ENCODE results near the gene TMEM61.

Gene TMEM61

GRCh38 chr1:55035904-55036303 is 55.5 kb downstream of the TMEM61 start:
- DNase-seq (ENCODE audit: low read depth), result no peak
- TF ChIP-seq CTCF (IDR thresholded peaks at IDR 0.05; ENCODE audit: insufficient read depth, low read depth, low read length, missing control alignments), result no peak
- no peak overlapping the region for H3K4me3 ChIP-seq (ENCODE audit: low read length)

- no peak overlapping the region for H3K4me3 ChIP-seq (ENCODE audit: low read length)
- no peak for TF ChIP-seq CTCF (IDR thresholded peaks at IDR 0.05; ENCODE audit: insufficient read depth, low read depth, low read length, missing control alignments)
- no peak for DNase-seq (ENCODE audit: low read depth)
These were observed 57.5 kb downstream of the TMEM61 start for GRCh38 chr1:55037733-55038551.

GRCh38 chr1:55038552-55038838 is 58.1 kb downstream of the TMEM61 start:
- TF ChIP-seq CTCF (IDR thresholded peaks at IDR 0.05; ENCODE audit: insufficient read depth, low read depth, low read length, missing control alignments), result no peak

GRCh38 chr1:55038974-55039341 is 58.5 kb downstream of the TMEM61 start:
- no peak for TF ChIP-seq CTCF (IDR thresholded peaks at IDR 0.05; ENCODE audit: insufficient read depth, low read depth, low read length, missing control alignments)
- DNase-seq (ENCODE audit: low read depth), result no peak
- peak overlapping the region; percentile 68 for H3K4me3 ChIP-seq (ENCODE audit: low read length)

More at GRCh38 chr1:55038552-55038838, 58.1 kb downstream of the TMEM61 start:
- no peak for DNase-seq (ENCODE audit: low read depth)
- H3K4me3 ChIP-seq (ENCODE audit: low read length), result no peak overlapping the region

- DNase-seq (ENCODE audit: low read depth), result peak; percentile 88
- no peak for TF ChIP-seq CTCF (IDR thresholded peaks at IDR 0.05; ENCODE audit: insufficient read depth, low read depth, low read length, missing control alignments)
- H3K4me3 ChIP-seq (ENCODE audit: low read length), result peak within 1 kb of the TSS; percentile 68
These were observed 59.1 kb downstream of the TMEM61 start, which contains the start of gene PCSK9 for GRCh38 chr1:55039342-55040082. PCSK9 (plus strand) TSS chr1:55039548; CDS start chr1:55039838, 290 bp downstream.

- no peak for TF ChIP-seq CTCF (IDR thresholded peaks at IDR 0.05; ENCODE audit: insufficient read depth, low read depth, low read length, missing control alignments)
- peak; percentile 30 for DNase-seq (ENCODE audit: low read depth)
- H3K4me3 ChIP-seq (ENCODE audit: low read length), result peak overlapping the region; percentile 68
These were observed 59.9 kb downstream of the TMEM61 start for GRCh38 chr1:55040083-55040932.

Measured in epithelial cell of esophagus (primary cell).